ENCODE measurements around the gene PI4KA.

The PI4KA gene

DNA sequence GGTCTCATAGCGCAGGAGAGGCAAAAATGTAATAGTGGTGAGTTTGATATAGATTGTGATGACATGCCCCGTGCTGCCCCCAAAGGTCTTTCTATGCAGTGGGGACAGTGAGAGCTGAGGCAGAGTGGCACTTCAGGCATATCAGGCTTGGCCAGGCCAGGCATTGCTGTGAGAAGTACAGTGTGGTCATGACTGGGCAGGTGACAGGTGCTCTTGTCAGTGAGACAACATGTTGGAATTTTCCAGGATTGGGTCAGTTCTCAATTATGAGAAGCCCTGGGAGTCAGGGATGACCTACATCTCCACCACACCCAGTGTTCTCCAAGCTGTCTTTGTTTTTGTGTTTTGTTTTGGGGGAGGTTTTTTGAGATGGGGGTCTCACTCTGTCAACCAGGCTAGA is 3.9 kb upstream of the PI4KA start:
- DNase-seq (ENCODE audit: low spot score), result no peak
- in situ Hi-C loops (cut with MboI; ENCODE audit: low pct_unique_long_range_greater_than_20kb, low sequenced_read_pairs, unreplicated experiment), result no loop called here
- TF ChIP-seq, protein P1, sequence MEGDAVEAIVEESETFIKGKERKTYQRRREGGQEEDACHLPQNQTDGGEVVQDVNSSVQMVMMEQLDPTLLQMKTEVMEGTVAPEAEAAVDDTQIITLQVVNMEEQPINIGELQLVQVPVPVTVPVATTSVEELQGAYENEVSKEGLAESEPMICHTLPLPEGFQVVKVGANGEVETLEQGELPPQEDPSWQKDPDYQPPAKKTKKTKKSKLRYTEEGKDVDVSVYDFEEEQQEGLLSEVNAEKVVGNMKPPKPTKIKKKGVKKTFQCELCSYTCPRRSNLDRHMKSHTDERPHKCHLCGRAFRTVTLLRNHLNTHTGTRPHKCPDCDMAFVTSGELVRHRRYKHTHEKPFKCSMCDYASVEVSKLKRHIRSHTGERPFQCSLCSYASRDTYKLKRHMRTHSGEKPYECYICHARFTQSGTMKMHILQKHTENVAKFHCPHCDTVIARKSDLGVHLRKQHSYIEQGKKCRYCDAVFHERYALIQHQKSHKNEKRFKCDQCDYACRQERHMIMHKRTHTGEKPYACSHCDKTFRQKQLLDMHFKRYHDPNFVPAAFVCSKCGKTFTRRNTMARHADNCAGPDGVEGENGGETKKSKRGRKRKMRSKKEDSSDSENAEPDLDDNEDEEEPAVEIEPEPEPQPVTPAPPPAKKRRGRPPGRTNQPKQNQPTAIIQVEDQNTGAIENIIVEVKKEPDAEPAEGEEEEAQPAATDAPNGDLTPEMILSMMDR (IDR thresholded peaks at IDR 0.05; ENCODE audit: extremely low read depth, insufficient read depth, missing control alignments), result no peak

DNA sequence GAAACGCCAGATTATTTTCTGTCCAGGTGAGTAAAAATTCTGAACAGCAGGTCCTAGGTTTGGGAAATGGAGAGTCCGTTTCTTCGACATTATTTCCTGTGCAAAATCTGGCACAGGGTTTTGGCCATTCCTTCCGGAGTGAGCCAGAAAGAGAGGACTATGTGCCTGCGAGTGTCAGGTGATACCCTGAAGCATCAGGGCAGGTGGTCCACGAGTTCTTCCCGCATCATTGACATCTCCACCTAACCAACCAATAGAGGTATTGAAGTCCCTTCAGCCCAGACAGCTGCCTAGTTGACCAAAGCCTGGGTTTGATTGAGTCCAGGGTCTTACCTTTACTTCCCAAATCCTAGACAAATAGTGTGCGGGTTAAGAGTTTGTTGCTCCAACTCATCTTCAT is 1.0 kb upstream of the PI4KA start:
- in situ Hi-C loops (cut with MboI; ENCODE audit: low pct_unique_long_range_greater_than_20kb, low sequenced_read_pairs, unreplicated experiment), result no loop called here
- TF ChIP-seq, protein P1 (IDR thresholded peaks at IDR 0.05; ENCODE audit: extremely low read depth, insufficient read depth, missing control alignments), result no peak
- no peak for DNase-seq (ENCODE audit: low spot score)

DNA sequence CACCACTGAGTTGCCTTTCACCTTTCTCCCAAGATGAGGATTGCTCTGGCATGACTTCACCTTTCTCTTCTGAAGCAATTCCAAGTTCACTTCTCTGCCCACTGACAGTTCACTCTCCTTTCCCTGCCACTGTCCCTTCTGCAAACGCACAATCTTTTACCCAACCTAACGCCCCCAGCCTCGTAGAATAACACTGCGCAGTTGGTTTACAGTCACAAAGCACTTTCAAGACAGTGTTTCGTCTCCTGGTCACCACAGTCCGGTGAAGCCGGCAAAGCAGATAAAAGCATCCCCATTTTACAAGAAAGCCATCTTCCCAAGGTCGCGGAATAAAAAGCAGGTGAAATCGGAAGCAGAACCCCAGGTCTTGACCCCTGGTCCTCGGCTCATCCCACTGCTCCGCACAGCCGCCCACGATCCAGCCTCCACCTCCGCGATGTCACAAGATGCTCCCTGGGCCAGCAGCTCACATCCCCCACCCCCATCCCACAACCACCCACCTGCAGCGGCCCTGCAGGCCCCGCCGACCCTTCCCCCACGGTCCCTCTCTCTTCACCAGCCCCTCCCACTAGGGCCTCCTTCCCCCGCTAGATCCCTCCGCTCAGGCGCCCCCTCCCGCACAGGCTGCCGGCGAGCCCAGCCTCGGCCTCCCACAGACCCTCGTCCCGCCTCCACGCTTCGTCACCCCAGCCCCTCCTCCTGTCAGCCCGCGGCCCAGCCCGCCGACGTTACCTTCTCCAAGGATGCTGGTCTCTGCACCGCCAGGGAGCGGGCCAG is 585 bp downstream of the PI4KA start:
- TF ChIP-seq, protein P1 (IDR thresholded peaks at IDR 0.05; ENCODE audit: extremely low read depth, insufficient read depth, missing control alignments), result no peak
- DNase-seq (ENCODE audit: low spot score), result peak; percentile 89
- in situ Hi-C loops (cut with MboI; ENCODE audit: low pct_unique_long_range_greater_than_20kb, low sequenced_read_pairs, unreplicated experiment), result no loop called here

DNA sequence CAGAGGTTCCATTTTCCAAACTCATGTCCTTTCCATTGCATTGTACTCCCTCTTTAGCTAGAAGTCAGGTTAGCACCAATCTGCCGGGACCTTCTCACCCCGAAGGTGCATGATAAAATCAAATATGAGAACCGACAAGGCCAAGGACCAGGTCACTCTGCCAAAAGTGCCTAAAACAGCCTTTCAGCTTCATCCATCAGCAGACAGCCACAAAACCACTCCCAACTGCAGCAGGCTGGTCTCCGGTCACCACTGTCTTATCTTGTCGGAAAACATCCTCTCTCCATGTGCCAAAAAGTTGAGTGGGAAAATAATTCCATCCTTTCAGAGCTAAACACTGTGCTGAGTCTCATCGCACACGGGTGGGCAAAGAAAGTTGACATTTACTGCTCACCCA is 1.4 kb downstream of the PI4KA start:
- in situ Hi-C loops (cut with MboI; ENCODE audit: low pct_unique_long_range_greater_than_20kb, low sequenced_read_pairs, unreplicated experiment), result no loop called here
- DNase-seq (ENCODE audit: low spot score), result no peak
- TF ChIP-seq, protein P1 (IDR thresholded peaks at IDR 0.05; ENCODE audit: extremely low read depth, insufficient read depth, missing control alignments), result no peak

DNA sequence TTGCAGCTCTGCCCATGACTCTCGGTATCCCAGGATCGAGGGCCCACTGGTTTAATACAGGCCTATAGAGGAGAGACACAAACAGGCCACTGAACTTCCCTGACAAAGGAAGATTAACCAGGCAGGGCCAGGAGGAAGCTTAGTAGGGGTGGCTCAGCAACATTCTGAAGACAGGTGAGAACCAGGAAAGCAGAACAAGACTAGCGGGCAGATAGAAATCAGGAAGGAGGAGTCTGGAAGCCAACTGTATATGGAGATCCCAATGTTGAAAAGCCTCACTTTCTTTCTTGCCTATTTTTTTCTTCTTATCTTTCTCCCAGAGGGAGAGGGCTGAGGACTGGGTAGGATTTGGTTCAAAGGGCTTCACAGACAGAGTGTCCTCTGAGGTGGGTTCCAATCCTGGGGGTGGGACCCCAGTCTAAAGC is 5.4 kb downstream of the PI4KA start:
- in situ Hi-C loops (cut with MboI; ENCODE audit: low pct_unique_long_range_greater_than_20kb, low sequenced_read_pairs, unreplicated experiment), result no loop called here
- TF ChIP-seq, protein P1 (IDR thresholded peaks at IDR 0.05; ENCODE audit: extremely low read depth, insufficient read depth, missing control alignments), result no peak
- no peak for DNase-seq (ENCODE audit: low spot score)

DNA sequence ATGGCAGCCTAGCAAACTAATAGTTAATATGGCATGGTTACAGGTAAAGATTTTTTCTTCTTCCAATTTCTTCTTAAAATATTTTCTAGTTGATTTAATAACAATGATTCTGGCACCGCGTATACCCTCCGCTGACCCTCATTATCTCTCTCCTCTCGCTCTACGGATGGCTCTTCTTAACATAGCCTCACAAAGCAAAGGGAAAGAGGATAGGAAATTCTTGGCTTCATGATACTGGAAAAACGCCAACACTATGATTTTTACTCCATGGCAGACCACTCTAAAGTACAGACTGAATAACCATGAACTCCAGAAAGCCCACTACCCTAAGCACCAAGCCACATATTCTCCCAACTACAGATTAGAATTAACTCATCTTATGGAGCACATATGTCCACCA is 6.1 kb downstream of the PI4KA start:
- no peak for DNase-seq (ENCODE audit: low spot score)
- TF ChIP-seq, protein P1 (IDR thresholded peaks at IDR 0.05; ENCODE audit: extremely low read depth, insufficient read depth, missing control alignments), result no peak
- in situ Hi-C loops (cut with MboI; ENCODE audit: low pct_unique_long_range_greater_than_20kb, low sequenced_read_pairs, unreplicated experiment), result no loop called here

Measured in GM13977 (cell line).